Activated T-cell treated with anti-CD3 and anti-CD28 coated beads for 24 hours (primary cell): ENCODE data around the gene SRMS.

Source experiments
- DNase-seq: peaks from one replicate; pipeline ENCODE4 v3.0.0-alpha.2; 2020; ENCODE audit warnings: low read depth

Gene SRMS

DNA sequence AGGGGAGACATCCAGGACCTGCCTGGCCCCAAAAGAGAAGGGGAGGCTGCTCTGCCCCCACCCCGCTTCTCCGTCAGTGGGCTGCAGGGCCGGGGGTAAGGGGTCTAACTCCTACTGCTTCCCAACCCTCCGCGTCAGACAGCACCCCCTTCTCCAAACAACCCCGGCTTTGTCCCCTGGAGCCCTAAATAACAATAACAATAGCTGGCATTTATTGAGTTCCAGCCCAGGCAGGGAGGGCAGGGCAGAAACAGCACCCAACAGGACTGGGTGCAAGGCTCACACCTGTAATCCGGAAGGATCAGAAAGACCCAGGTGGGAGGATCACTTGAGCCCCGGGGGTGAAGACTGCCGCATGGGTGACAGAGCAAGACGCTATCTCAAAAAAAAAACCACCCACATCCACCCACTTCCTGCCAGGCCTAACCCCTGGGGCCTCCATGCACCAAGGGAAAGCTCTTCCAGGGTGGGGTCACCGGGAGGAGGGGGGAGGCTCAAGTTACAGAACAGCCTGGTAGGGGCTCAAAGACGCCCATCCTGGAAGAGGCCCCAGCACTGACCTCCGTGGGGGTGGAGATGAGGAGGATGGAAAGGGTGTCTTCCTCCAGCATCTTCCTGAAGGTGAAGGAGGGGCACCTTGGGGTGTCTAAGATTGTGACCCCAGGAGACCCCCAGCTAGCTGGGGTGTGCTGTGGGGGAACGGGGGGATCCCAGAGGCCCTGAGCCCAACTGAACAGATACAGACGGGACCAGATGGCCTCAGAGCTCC lies 5.1 kb upstream of the SRMS start:
- no peak for DNase-seq

DNA sequence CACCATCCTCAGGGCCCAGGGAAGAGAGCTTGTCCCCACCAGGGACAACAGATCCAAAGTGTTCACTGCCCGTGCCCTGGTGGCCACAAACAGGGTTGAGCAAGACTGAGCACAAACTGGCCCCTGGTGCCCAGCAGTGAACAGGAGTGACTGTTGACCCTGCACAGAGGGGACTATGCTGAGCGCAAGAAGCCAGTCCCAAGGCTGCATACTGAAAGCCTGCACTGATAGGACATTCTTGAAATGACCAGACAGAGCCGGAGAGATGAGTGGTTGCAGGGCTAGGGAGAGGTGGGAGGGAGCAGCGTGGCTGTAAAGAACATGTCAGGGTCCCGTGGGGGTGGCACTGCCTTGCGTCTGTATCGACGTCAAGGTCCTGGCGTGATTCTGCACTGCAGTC lies 3.5 kb upstream of the SRMS start:
- DNase-seq, result no peak

DNA sequence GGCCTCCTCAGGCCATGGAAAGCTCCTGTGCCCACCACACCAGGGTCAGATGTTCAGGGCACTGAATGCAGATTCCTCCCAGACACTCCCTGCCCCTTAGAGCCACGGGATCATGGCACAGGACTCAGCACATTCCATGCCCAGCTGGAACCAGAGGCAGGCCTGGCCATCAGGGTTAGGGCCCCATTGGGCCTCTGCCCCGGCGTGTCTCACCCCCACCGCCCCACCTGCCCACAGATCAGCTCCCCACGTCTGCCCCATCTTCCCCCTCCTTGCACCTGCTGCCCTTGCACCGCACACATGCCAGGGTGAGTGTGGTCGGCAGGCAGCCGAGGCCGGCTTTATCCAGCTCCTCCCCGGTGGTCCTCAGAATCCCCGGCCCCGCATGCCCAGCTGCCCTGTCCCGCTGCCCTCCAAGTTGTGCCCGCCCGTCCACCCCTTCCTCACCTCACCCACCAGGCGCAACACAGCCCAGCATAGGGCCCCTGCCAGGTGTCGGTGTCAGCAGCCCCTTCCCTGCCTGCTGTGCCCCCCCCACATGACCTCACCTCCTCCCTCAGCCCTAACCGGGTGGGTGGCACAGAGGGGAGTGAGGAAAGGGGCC lies 2.2 kb upstream of the SRMS start:
- DNase-seq, result no peak

- DNase-seq, result no peak
Measured at GRCh38 chr20:63549019-63549418, 1.5 kb upstream of the SRMS start.

DNA sequence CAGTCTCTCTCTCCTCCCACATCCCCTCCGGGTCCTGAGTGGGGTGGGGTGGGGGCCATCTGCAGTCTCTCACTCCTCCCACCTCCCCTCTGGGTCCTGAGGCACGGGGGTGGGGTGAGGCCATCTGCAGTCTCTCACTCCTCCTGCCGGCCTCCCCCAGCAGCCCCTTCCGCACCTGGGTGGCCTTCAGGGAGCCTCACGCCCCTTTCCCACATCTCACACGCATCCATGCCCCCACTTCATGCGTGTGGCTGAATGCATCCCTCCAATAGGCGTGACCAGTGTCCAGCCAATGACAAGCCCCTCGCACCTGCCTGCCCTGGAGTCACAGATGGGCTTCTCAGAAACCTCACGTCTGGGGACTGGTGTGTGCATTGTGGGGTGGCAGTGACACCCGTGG lies 993 bp upstream of the SRMS start:
- DNase-seq, result no peak

- no peak for DNase-seq
Measured at GRCh38 chr20:63546956-63547724, 409 bp downstream of the SRMS start.

GRCh38 chr20:63546256-63546955 lies 1.1 kb downstream of the SRMS start:
- no peak for DNase-seq

- DNase-seq, result no peak
Measured at GRCh38 chr20:63545814-63546213, 1.7 kb downstream of the SRMS start.

GRCh38 chr20:63544958-63545516 lies 2.5 kb downstream of the SRMS start:
- DNase-seq, result no peak

GRCh38 chr20:63544241-63544957 lies 3.1 kb downstream of the SRMS start:
- DNase-seq, result no peak

GRCh38 chr20:63543733-63544132 lies 3.8 kb downstream of the SRMS start:
- no peak for DNase-seq

DNA sequence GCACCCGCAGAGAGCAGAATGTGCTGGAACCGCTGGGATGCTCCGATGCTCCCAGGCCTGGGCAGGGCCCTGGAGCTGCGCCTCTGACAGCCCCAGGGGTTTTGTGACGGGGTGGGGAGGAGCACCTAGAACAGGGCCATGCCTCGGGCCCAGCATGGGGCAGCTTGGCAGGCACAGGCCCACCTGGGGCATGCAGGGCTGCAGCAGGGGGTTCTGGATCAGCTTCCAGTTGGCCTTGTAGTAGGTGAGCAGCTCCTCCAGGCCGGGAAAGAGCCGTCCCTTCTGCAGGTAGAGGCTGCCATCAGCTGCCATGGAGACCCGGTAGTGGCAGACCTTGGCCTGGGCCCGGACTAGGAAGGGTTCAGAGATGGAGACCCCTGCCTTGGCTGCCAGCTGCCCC lies 4.4 kb downstream of the SRMS start:
- DNase-seq, result no peak

DNA sequence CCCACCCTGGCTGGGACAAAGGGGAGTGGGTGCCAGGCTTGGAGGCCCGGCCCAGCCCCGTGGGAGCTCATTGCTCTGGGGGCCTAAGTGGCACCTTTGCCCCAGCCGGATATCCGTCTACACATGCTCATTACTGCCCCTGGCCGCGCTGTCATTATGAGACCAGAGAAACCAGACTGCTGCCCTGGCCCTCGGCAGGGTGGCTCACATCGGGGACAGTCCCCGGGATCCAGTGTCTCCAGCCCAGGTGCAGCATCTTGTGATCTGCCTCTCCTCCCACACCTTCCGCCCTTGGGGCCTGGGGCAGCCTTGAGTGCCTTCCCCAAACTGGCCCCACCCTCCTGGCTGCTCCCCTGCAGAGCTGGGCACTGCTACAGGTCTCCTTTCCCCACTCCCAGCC lies 4.9 kb downstream of the SRMS start:
- no peak for DNase-seq

DNA sequence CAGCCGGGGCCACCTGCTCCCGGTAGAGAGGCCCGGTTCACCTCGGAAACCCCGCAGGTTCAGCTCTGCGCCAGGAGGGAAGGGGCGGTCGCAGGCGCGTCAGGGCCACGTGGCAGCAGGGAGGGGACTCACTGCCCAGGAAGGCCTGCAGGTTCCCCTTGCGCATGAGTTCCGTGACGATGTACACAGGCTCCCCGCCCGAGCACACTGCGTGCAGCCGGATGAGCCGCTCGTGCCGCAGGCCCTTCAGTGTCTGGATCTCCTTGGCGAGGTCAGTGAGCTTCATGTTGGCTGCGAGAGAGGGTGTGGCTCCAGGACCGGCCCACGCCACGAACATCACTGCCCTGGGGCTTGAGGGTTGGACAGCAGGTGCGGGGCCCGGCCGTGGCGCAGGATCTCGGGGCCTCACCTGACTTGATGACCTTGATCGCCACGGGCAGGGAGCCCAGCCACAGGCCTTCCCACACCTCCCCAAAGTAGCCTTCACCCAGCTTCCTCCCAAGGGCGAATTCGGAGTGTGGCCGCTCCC lies 5.5 kb downstream of the SRMS start:
- DNase-seq, result no peak

- DNase-seq, result no peak
Measured at GRCh38 chr20:63541371-63541770, 6.2 kb downstream of the SRMS start.

GRCh38 chr20:63540417-63541186 lies 6.9 kb downstream of the SRMS start:
- DNase-seq, result no peak

- no peak for DNase-seq
Measured at GRCh38 chr20:63539441-63540370, 7.8 kb downstream of the SRMS start.

GRCh38 chr20:63539092-63539430 lies 8.5 kb downstream of the SRMS start:
- DNase-seq, result no peak
